Mesothelial cell of epicardium (in vitro differentiated cells): ENCODE data around the gene ALX3. TPM values are rescaled to one million over a fixed set of nuclear protein-coding genes. Genes with fewer than 3 reads are reported as not detected.

Source experiments
- DNase-seq, 2 experiments: peaks; one replicate each; pipeline ENCODE4 v3.0.0; 2021; ENCODE audit warnings: low spot score in 2 of 2; ENCODE audit not compliant: unreplicated experiment in 2 of 2
- H3K27ac Mint-ChIP-seq: 2 replicates; pipeline ENCODE4 v1.8.0; 2021; ENCODE audit warnings: mixed read lengths
- H3K27me3 Mint-ChIP-seq: 2 replicates; pipeline ENCODE4 v1.8.0; 2021; ENCODE audit warnings: low read depth, mixed read lengths
- H3K36me3 Mint-ChIP-seq: 2 replicates; pipeline ENCODE4 v1.8.0; 2021; ENCODE audit warnings: mixed read lengths
- H3K4me1 Mint-ChIP-seq: 2 replicates; pipeline ENCODE4 v1.8.0; 2021; ENCODE audit warnings: mixed read lengths
- H3K4me3 Mint-ChIP-seq: 2 replicates; pipeline ENCODE4 v1.8.0; 2021; ENCODE audit warnings: mild to moderate bottlenecking, moderate library complexity, mixed read lengths
- H3K9me3 Mint-ChIP-seq: 2 replicates; pipeline ENCODE4 v1.8.0; 2021; ENCODE audit warnings: mixed read lengths
- CTCF ChIP-seq: fragments of 200-600 bp; sonication (generic); IDR thresholded peaks from one replicate; pipeline ENCODE4 v1.5.0; 2021; ENCODE audit warnings: antibody characterized with exemption; ENCODE audit not compliant: unreplicated experiment
- total RNA-seq: library from RNA; stranded (reverse); gene quantifications from 3 replicates; pipeline ENCODE4 v1.2.1, GENCODE V29; 2021

The ALX3 gene
- total RNA-seq, 1 donor from 2014 or later: 127 TPM

- Mint-ChIP-seq H3K4me1 (peaks cover 27% of the 10 kb centered on the region), H3K36me3 (peaks cover 10% of the 10 kb centered on the region), H3K4me3 (no peak overlapping the region), H3K27ac (no peak overlapping the region), H3K27me3 (no peaks in the 10 kb centered on the region), H3K9me3 (no peaks in the 10 kb centered on the region)
- DNase-seq: no peak
- TF ChIP-seq CTCF: no peak
Measured at GRCh38 chr1:110113551-110113950, 43.1 kb upstream of the ALX3 start.

GRCh38 chr1:110112656-110113055 lies 42.2 kb upstream of the ALX3 start:
- TF ChIP-seq CTCF: no peak
- Mint-ChIP-seq H3K9me3 (no peaks in the 10 kb centered on the region), H3K4me1 (peaks cover 36% of the 10 kb centered on the region), H3K4me3 (no peak overlapping the region), H3K27me3 (no peaks in the 10 kb centered on the region), H3K27ac (no peak overlapping the region), H3K36me3 (peaks cover 10% of the 10 kb centered on the region)
- DNase-seq: no peak

GRCh38 chr1:110112143-110112542 lies 41.7 kb upstream of the ALX3 start, which contains the start of gene UBL4B:
TSS of gene UBL4B (plus strand) at chr1:110112443. CDS start at chr1:110112535, 92 bp downstream.
- H3K36me3 Mint-ChIP-seq: peaks cover 10% of the 10 kb centered on the region
- no peak within 1 kb of the TSS for H3K27ac Mint-ChIP-seq
- no peaks in the 10 kb centered on the region for H3K27me3 Mint-ChIP-seq
- no peaks in the 10 kb centered on the region for H3K9me3 Mint-ChIP-seq
- H3K4me3 Mint-ChIP-seq: no peak within 1 kb of the TSS
- TF ChIP-seq CTCF: no peak
- DNase-seq: no peak
- H3K4me1 Mint-ChIP-seq: peaks cover 41% of the 10 kb centered on the region

DNA sequence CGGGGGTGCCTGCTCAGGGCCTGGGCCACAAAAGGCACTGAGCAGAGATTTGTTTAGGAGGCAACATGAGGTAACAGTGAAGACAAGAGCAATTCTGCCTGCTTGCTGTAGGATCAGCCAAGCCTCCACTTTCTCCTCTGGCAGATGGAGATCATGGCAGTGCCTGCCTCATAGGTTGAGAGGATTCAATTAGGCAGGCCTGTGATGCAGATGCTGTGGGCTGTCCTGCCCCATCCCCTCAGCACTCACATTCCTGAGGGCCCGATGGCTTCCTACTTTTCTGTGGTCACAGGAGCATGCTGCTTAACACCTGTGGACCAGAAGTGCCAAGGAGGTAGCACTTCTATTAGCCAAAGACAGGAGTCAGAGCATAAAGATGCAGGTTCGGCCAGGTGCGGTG lies 40.6 kb upstream of the ALX3 start:
- DNase-seq: no peak
- H3K9me3 Mint-ChIP-seq: no peaks in the 10 kb centered on the region
- H3K36me3 Mint-ChIP-seq: peaks cover 10% of the 10 kb centered on the region
- no peaks in the 10 kb centered on the region for H3K27me3 Mint-ChIP-seq
- peaks cover 36% of the 10 kb centered on the region for H3K4me1 Mint-ChIP-seq
- no peak overlapping the region for H3K4me3 Mint-ChIP-seq
- H3K27ac Mint-ChIP-seq: no peak overlapping the region
- no peak for TF ChIP-seq CTCF

DNA sequence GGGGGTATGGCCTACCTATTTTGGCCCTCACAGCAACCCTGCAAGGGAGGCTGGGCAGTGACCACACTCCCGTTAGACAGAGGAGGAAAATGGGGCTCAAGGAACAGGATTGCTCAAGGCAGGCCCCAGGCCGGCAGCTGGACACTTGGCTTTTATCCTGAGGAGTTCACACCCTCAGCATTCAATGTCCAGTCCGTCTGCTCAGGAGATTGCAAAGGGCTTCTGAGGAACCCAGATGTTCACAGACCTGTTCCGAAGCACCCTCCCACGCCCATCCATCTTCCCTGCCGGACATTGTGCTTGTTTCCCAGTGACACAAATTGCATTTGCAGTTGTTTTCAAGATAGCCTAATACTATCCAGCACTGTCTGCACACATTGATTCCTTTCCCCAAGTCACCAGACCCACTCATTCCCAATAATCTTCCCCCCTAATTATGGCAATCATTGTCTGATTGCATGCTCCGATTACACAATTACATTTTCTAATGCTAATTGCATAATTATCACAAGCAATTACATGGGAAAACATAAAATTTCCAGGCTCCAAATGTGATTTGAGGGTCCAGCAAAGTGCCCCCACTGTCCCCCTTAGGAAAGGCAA lies 37.5 kb upstream of the ALX3 start:
- peaks cover 10% of the 10 kb centered on the region for H3K36me3 Mint-ChIP-seq
- no peaks in the 10 kb centered on the region for H3K27me3 Mint-ChIP-seq
- TF ChIP-seq CTCF: no peak
- no peaks in the 10 kb centered on the region for H3K9me3 Mint-ChIP-seq
- no peak for DNase-seq
- peaks cover 48% of the 10 kb centered on the region for H3K4me1 Mint-ChIP-seq
- no peak overlapping the region for H3K4me3 Mint-ChIP-seq
- H3K27ac Mint-ChIP-seq: peak overlapping the region; percentile 17
